HG03135 (cell line): ENCODE results near the gene TAF3.
"Not testable (repeated sequence)": the region's sequence is repeated elsewhere in the genome, so short reads cannot be mapped to it uniquely, and the experiment has no call there.

Experiments used
- ATAC-seq: cut with Tn5 transposase; IDR thresholded peaks from one replicate; pipeline ENCODE4 v1.9.1; 2021; ENCODE audit warnings: mild to moderate bottlenecking, moderate library complexity; ENCODE audit not compliant: unreplicated experiment

Gene TAF3

GRCh38 chr10:8026349-8027259, 208.3 kb downstream of the TAF3 start:
- ATAC-seq: no peak

GRCh38 chr10:8031211-8031610, 212.9 kb downstream of the TAF3 start:
- ATAC-seq: not testable (repeated sequence)

GRCh38 chr10:8032558-8032957, 214.3 kb downstream of the TAF3 start:
- ATAC-seq: no peak

GRCh38 chr10:8033812-8034465, 215.6 kb downstream of the TAF3 start:
- no peak for ATAC-seq

- no peak for ATAC-seq
Measured at GRCh38 chr10:8034466-8035005, 216.2 kb downstream of the TAF3 start.

- ATAC-seq: no peak
Measured at GRCh38 chr10:8035006-8035640, 216.8 kb downstream of the TAF3 start.

GRCh38 chr10:8035641-8036470, 217.6 kb downstream of the TAF3 start:
- no peak for ATAC-seq

- no peak for ATAC-seq
Measured at GRCh38 chr10:8036506-8037198, 218.3 kb downstream of the TAF3 start.

GRCh38 chr10:8037199-8037801, 219.0 kb downstream of the TAF3 start:
- ATAC-seq: no peak

- no peak for ATAC-seq
Measured at GRCh38 chr10:8037941-8038894, 219.9 kb downstream of the TAF3 start.

GRCh38 chr10:8039321-8039881, 221.1 kb downstream of the TAF3 start:
- no peak for ATAC-seq

GRCh38 chr10:8040651-8041050, 222.3 kb downstream of the TAF3 start:
- ATAC-seq: no peak

GRCh38 chr10:8041284-8041991, 223.1 kb downstream of the TAF3 start:
- ATAC-seq: no peak

GRCh38 chr10:8041992-8042720, 223.9 kb downstream of the TAF3 start:
- no peak for ATAC-seq

GRCh38 chr10:8042721-8043568, 224.6 kb downstream of the TAF3 start:
- no peak for ATAC-seq
